Right atrium auricular region (tissue), 2 donors: ENCODE results near the gene RAD50. TPM values are rescaled to one million over a fixed set of nuclear protein-coding genes. Genes with fewer than 3 reads are reported as not detected.

Experiments used
- DNase-seq: peaks from one replicate; pipeline ENCODE4 v3.0.0-alpha.2; 2019; ENCODE audit warnings: low spot score
- H3K27ac ChIP-seq, 2 donors: fragments of 200-600 bp; sonication (generic); 1 replicate in 1 of 2; 2 replicates in 1 of 2; pipeline ENCODE4 v1.5.1; 2016 to 2019
- H3K27me3 ChIP-seq, 2 donors: fragments of 200-600 bp; sonication (generic); one replicate each; pipeline versions ENCODE4 v1.5.1 to v1.6.0; 2017 to 2019
- H3K36me3 ChIP-seq: fragments of 200-600 bp; sonication (generic); one replicate; pipeline ENCODE4 v1.5.1; 2016
- H3K4me1 ChIP-seq, 2 donors: fragments of 200-600 bp; sonication (generic); one replicate each; pipeline versions ENCODE4 v1.5.1 to v1.6.0; 2017 to 2019
- H3K4me3 ChIP-seq, 2 donors: fragments of 200-600 bp; sonication (generic); 1 replicate in 1 of 2; 2 replicates in 1 of 2; pipeline ENCODE4 v1.5.1; 2017 to 2019; ENCODE audit warnings: mild to moderate bottlenecking in 1 of 2, moderate library complexity in 1 of 2
- H3K9me3 ChIP-seq, 2 donors: fragments of 200-600 bp; sonication (generic); one replicate each; pipeline ENCODE4 v1.5.1; 2019
- CTCF ChIP-seq, 2 donors: fragments of 200-600 bp; sonication (generic); IDR thresholded peaks; one replicate each; pipeline ENCODE4 v1.5.1; 2019; ENCODE audit warnings: antibody characterized with exemption in 2 of 2
- total RNA-seq, 2 donors: library from RNA; depleted of rRNA; stranded (reverse); fragments of >200 nt; gene quantifications; one replicate each; pipeline ENCODE4 v1.1.0, GENCODE V29; 2016

Gene RAD50
- total RNA-seq, 2 donors from 2014 or later = 11.5 to 18.6 TPM

GRCh38 chr5:132667309-132667708 lies 110.5 kb downstream of the RAD50 start:
- H3K27me3 ChIP-seq = no peaks in the 10 kb centered on the region
- no peaks in the 10 kb centered on the region for H3K4me1 ChIP-seq
- H3K9me3 ChIP-seq = no peaks in the 10 kb centered on the region
- H3K4me3 ChIP-seq = no peak overlapping the region
- no peak for DNase-seq
- H3K27ac ChIP-seq = no peak overlapping the region
- H3K36me3 ChIP-seq = no peaks in the 10 kb centered on the region
- TF ChIP-seq CTCF (IDR thresholded peaks at IDR 0.05) = no peak

GRCh38 chr5:132667761-132668705 lies 111.3 kb downstream of the RAD50 start:
- Histone ChIP-seq H3K4me1 (no peaks in the 10 kb centered on the region), H3K27ac (no peak overlapping the region), H3K4me3 (no peak overlapping the region), H3K9me3 (no peaks in the 10 kb centered on the region), H3K36me3 (no peaks in the 10 kb centered on the region), H3K27me3 (no peaks in the 10 kb centered on the region)
- no peak for DNase-seq
- no peak for TF ChIP-seq CTCF (IDR thresholded peaks at IDR 0.05)

- no peak overlapping the region for H3K27ac ChIP-seq
- no peaks in the 10 kb centered on the region for H3K4me1 ChIP-seq
- H3K4me3 ChIP-seq = no peak overlapping the region
- no peak for DNase-seq
- no peaks in the 10 kb centered on the region for H3K9me3 ChIP-seq
- TF ChIP-seq CTCF (IDR thresholded peaks at IDR 0.05) = no peak
- H3K27me3 ChIP-seq = no peaks in the 10 kb centered on the region
- no peaks in the 10 kb centered on the region for H3K36me3 ChIP-seq
These were observed 112.1 kb downstream of the RAD50 start for GRCh38 chr5:132668706-132669454.

GRCh38 chr5:132669455-132669820 lies 112.7 kb downstream of the RAD50 start:
- Histone ChIP-seq H3K27me3 (no peaks in the 10 kb centered on the region), H3K4me1 (no peaks in the 10 kb centered on the region), H3K36me3 (no peaks in the 10 kb centered on the region), H3K4me3 (no peak overlapping the region), H3K9me3 (no peaks in the 10 kb centered on the region), H3K27ac (no peak overlapping the region)
- no peak for TF ChIP-seq CTCF (IDR thresholded peaks at IDR 0.05)
- no peak for DNase-seq

DNA sequence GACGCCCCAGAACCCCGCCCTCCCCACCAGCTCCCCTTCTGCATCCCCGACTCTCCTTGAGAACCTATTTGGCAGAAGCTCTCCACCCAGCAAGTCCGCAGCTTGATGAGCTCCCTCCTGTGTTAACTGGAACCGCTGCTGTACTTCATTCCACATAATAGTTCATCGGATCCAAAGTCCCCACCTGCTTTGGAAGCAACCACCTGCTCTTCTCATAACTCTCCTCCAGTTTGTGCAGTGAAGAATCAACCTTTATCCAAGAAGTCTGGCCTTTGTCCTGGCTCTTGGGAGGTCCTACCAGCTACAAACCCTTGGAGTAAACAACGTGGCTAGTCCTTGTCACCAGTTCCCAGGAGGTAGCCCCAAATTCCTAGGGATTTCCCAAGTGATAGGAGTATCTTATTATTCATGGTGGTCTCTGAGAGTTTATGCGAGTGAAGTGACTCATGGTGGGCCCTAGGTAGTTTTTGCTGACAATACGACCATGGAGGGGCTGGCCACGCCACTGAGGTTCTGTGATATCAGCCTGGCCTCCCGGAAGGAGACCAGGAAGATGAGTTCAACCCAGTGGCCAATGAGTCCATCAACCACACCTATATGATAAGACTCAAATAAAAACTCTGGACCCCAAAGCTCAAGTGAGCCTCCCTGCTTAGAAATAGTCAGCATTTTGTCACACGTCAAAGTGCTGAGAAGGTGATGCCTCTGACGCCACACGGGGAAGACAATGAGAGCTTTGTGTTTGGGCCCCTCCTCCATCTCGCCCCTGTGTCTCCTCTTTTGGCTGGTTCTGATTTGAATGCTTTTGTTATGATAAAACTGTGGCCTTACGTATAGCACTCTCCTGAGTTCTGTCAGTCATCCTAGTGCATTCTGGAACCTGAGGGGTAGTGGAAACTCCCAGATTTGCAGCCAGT lies 113.4 kb downstream of the RAD50 start:
- TF ChIP-seq CTCF (IDR thresholded peaks at IDR 0.05) = no peak
- H3K27ac ChIP-seq = no peak overlapping the region
- DNase-seq = no peak
- H3K4me3 ChIP-seq = no peak overlapping the region
- H3K27me3 ChIP-seq = no peaks in the 10 kb centered on the region
- H3K9me3 ChIP-seq = no peaks in the 10 kb centered on the region
- no peaks in the 10 kb centered on the region for H3K36me3 ChIP-seq
- peaks cover 0 to 3% of the 10 kb centered on the region in 2 donors for H3K4me1 ChIP-seq
